ENCODE data around the gene MTHFR. TPM values are rescaled to one million over a fixed set of nuclear protein-coding genes. Genes with fewer than 3 reads are reported as not detected.

Gene MTHFR
- total and polyA plus RNA-seq, 12 donors: 8.1 to 82.4 (median 31.1) TPM

DNA sequence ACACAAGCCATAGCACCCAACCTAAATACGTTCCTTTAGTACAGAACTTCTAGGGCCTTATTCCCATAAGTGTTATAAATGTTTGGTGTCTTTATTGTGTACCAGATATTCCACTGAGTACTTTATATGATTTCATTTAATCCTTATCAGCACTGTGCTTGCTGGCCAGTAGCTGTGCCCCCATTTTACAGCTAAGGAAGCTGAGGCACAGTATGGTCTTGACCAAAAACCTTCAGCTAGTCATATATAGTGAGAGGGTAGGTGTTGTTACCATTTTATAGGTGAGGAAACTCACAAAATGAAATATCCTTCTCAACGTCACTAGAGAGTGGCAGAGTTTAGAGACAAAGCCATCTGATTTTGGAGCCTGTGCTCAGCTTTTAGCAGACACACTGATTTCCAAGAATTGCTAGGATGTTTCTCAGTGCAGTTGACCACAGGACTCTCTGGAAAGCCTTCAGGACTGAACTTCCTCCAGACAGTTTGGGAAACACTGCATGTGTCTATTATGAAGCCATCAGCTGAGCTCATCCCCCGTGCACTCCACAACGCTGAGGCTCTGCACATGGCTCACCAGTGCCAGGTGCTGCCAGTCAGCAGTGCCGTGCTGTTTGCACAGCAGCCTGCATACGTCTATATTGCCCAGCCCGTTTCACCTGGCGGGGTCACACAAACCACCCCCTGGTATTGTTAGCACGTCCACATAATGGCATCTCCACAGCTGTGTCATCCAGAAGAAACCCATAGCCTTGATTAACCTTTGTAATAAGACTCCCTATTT is 26.4 kb upstream of the MTHFR start:
- Histone ChIP-seq H3K27ac (no peak overlapping the region), H3K36me3 (replicated peaks in 1 of 2) (peaks cover 0 to 95% of the 10 kb centered on the region in 2 donors), H3K4me3 (no peak overlapping the region), H3K9me3 (replicated peaks in 1 of 3) (no peaks in the 10 kb centered on the region), H3K4me1 (replicated peaks in 1 of 2) (no peaks in the 10 kb centered on the region), H3K27me3 (no peaks in the 10 kb centered on the region)
- no peak for DNase-seq
- TF ChIP-seq, protein P1, sequence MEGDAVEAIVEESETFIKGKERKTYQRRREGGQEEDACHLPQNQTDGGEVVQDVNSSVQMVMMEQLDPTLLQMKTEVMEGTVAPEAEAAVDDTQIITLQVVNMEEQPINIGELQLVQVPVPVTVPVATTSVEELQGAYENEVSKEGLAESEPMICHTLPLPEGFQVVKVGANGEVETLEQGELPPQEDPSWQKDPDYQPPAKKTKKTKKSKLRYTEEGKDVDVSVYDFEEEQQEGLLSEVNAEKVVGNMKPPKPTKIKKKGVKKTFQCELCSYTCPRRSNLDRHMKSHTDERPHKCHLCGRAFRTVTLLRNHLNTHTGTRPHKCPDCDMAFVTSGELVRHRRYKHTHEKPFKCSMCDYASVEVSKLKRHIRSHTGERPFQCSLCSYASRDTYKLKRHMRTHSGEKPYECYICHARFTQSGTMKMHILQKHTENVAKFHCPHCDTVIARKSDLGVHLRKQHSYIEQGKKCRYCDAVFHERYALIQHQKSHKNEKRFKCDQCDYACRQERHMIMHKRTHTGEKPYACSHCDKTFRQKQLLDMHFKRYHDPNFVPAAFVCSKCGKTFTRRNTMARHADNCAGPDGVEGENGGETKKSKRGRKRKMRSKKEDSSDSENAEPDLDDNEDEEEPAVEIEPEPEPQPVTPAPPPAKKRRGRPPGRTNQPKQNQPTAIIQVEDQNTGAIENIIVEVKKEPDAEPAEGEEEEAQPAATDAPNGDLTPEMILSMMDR (IDR thresholded peaks at IDR 0.05): no peak
- no peak for TF ChIP-seq POLR2A (IDR thresholded peaks at IDR 0.05)
- intact Hi-C loops (cut with DNase I): no loop called here
- WGBS, 4 donors: 82 to 90% (median 89%) methylated on average over 9 of the region's 9 CpGs

- no peak overlapping the region for H3K4me3 ChIP-seq
- DNase-seq: no peak
- intact Hi-C loops (cut with DNase I): no loop called here
- H3K27ac ChIP-seq: no peak overlapping the region
- no peaks in the 10 kb centered on the region for H3K4me1 ChIP-seq (replicated peaks in 1 of 2)
- no peaks in the 10 kb centered on the region for H3K9me3 ChIP-seq (replicated peaks in 1 of 3)
- peaks cover 0 to 95% of the 10 kb centered on the region in 2 donors for H3K36me3 ChIP-seq (replicated peaks in 1 of 2)
- 88 to 92% (median 90%) methylated on average over 19 of the region's 19 CpGs for WGBS, 4 donors
- H3K27me3 ChIP-seq: no peaks in the 10 kb centered on the region
- no peak for TF ChIP-seq POLR2A (IDR thresholded peaks at IDR 0.05)
- TF ChIP-seq, protein P1 (IDR thresholded peaks at IDR 0.05): no peak
Measured at GRCh38 chr1:11828511-11828910, 22.7 kb upstream of the MTHFR start.

GRCh38 chr1:11826946-11827345 is 21.2 kb upstream of the MTHFR start:
- no peaks in the 10 kb centered on the region for H3K9me3 ChIP-seq (replicated peaks in 1 of 3)
- WGBS, 4 donors: 88 to 95% (median 91%) methylated on average over 5 to 9 of the region's 9 CpGs
- intact Hi-C loops (cut with DNase I): no loop called here
- H3K4me3 ChIP-seq: no peak overlapping the region
- DNase-seq: no peak
- TF ChIP-seq POLR2A (IDR thresholded peaks at IDR 0.05): no peak
- TF ChIP-seq, protein P1 (IDR thresholded peaks at IDR 0.05): no peak
- H3K36me3 ChIP-seq (replicated peaks in 1 of 2): peaks cover 0 to 94% of the 10 kb centered on the region in 2 donors
- no peak overlapping the region for H3K27ac ChIP-seq
- H3K4me1 ChIP-seq (replicated peaks in 1 of 2): no peaks in the 10 kb centered on the region
- H3K27me3 ChIP-seq: no peaks in the 10 kb centered on the region

- no peak overlapping the region for H3K27ac ChIP-seq
- H3K36me3 ChIP-seq (replicated peaks in 1 of 2): peaks cover 0 to 95% of the 10 kb centered on the region in 2 donors
- whole genome bisulfite sequencing, 4 donors: 91 to 97% (median 92%) methylated on average over 7 of the region's 7 CpGs
- no peaks in the 10 kb centered on the region for H3K4me1 ChIP-seq (replicated peaks in 1 of 2)
- H3K4me3 ChIP-seq: no peak overlapping the region
- intact Hi-C loops (cut with DNase I): no loop called here
- no peaks in the 10 kb centered on the region for H3K9me3 ChIP-seq (replicated peaks in 1 of 3)
- no peak for DNase-seq
- no peaks in the 10 kb centered on the region for H3K27me3 ChIP-seq
- TF ChIP-seq POLR2A (IDR thresholded peaks at IDR 0.05): no peak
- TF ChIP-seq, protein P1 (IDR thresholded peaks at IDR 0.05): no peak
Measured at GRCh38 chr1:11825131-11825530, 19.4 kb upstream of the MTHFR start.

Data from adrenal gland (tissue), 12 donors.